PC-3 (cell line): ENCODE results near the gene PSMB7. TPM values are rescaled to one million over a fixed set of nuclear protein-coding genes. Genes with fewer than 3 reads are reported as not detected.

Experiments
- ATAC-seq: fragments of 200-7000 bp; cut with Tn5 transposase; 2 replicates; pipeline ENCODE4 v1.9.1; 2020; ENCODE audit warnings: mild to moderate bottlenecking, moderate library complexity
- BruUV-seq: library from RNA; stranded (reverse); fragments of 400-500 nt; replicated peaks from 2 replicates; lab custom pipeline; 2021; lab: Mats Ljungman, UMichigan
- CTCF ChIA-PET: fragments of 300-600 bp; sonication (Branson Sonifier 250); formaldehyde crosslinking; loops from one replicate; lab custom pipeline; 2022; ENCODE audit warnings: antibody characterized with exemption; lab: Charles Lee
- POLR2A ChIA-PET: fragments of 300-600 bp; sonication (Branson Sonifier 250); formaldehyde crosslinking; loops from one replicate; lab custom pipeline; 2022; ENCODE audit warnings: antibody characterized with exemption; ENCODE audit not compliant: unreplicated experiment; lab: Charles Lee
- DNase-seq: peaks from one replicate; pipeline ENCODE4 v3.0.0-alpha.2; 2015
- H2AFZ ChIP-seq: fragments of 300-600 bp; sonication (generic); 2 replicates; pipeline ENCODE4 v1.6.0; 2016; ENCODE audit warnings: antibody characterized with exemption, low read length
- H3F3A ChIP-seq: fragments of 300-600 bp; sonication (generic); one replicate; pipeline ENCODE4 v1.6.0; 2017; ENCODE audit warnings: antibody characterized with exemption, low read length, control low read depth, mild to moderate bottlenecking; ENCODE audit not compliant: unreplicated experiment
- H3K27ac ChIP-seq: fragments of 300-600 bp; sonication (generic); 2 replicates; pipeline ENCODE4 v1.5.1; 2016; ENCODE audit warnings: mild to moderate bottlenecking, low read length
- H3K27me3 ChIP-seq: fragments of 300-600 bp; sonication (generic); 2 replicates; pipeline ENCODE4 v1.6.1; 2016; ENCODE audit warnings: low read length, mixed read lengths
- H3K36me3 ChIP-seq: fragments of 300-600 bp; sonication (generic); 2 replicates; pipeline ENCODE4 v1.6.1; 2016; ENCODE audit warnings: low read depth, mixed run types, low read length, mixed read lengths
- H3K4me1 ChIP-seq: fragments of 300-600 bp; sonication (generic); 2 replicates; pipeline ENCODE4 v1.5.1; 2016; ENCODE audit warnings: low read length; ENCODE audit not compliant: insufficient read depth
- H3K4me2 ChIP-seq: fragments of 300-600 bp; sonication (generic); 2 replicates; pipeline ENCODE4 v1.6.0; 2016; ENCODE audit warnings: low read length
- H3K4me3 ChIP-seq: fragments of 300-600 bp; sonication (generic); 2 replicates; pipeline ENCODE4 v1.5.1; 2016; ENCODE audit warnings: mild to moderate bottlenecking, low read length, mixed read lengths
- H3K79me2 ChIP-seq: fragments of 300-600 bp; sonication (generic); 2 replicates; pipeline ENCODE4 v1.6.1; 2017; ENCODE audit warnings: low read length, mixed read lengths
- H3K9ac ChIP-seq: fragments of 300-600 bp; sonication (generic); 2 replicates; pipeline ENCODE4 v1.6.0; 2016; ENCODE audit warnings: mild to moderate bottlenecking, low read length
- H3K9me2 ChIP-seq: fragments of 300-600 bp; sonication (generic); replicated peaks from 2 replicates; pipeline ENCODE4 v1.6.1; 2016; ENCODE audit warnings: mixed run types, low read length, mixed read lengths
- H3K9me3 ChIP-seq: fragments of 300-600 bp; sonication (generic); 2 replicates; pipeline ENCODE4 v1.6.1; 2016; ENCODE audit warnings: low read length, mixed read lengths
- H4K20me1 ChIP-seq: fragments of 300-600 bp; sonication (generic); 2 replicates; pipeline ENCODE4 v1.6.1; 2016; ENCODE audit warnings: low read length, mixed read lengths
- EZH2 ChIP-seq: fragments of 300-600 bp; sonication (generic); IDR thresholded peaks from one replicate; pipeline ENCODE4 v1.6.1; 2017; ENCODE audit warnings: antibody characterized with exemption, mild to moderate bottlenecking, low read length; ENCODE audit not compliant: unreplicated experiment
- EZH2phosphoT487 ChIP-seq: fragments of 300-600 bp; sonication (generic); IDR thresholded peaks from 2 replicates; pipeline ENCODE4 v1.6.1; 2018; ENCODE audit warnings: mild to moderate bottlenecking, antibody characterized with exemption, low read length, borderline replicate concordance
- intact Hi-C: fragments of 100-400 bp; cut with micrococcal nuclease; formaldehyde crosslinking; loops from 2 replicates; pipeline ENCODE4 v1.9.0; 2023
- total RNA-seq: library from RNA; depleted of rRNA; stranded (reverse); fragments of >200 nt; gene quantifications from 2 replicates; pipeline ENCODE4 v1.2.3, GENCODE V29; 2014
- TF ChIP-seq, protein P1 (sequence below): fragments of 300-600 bp; sonication (generic); conservative IDR thresholded peaks from 2 replicates; pipeline ENCODE4 v1.5.1; 2017; ENCODE audit warnings: antibody characterized with exemption, low read depth, mild to moderate bottlenecking, low read length

The PSMB7 gene
- total RNA-seq, 1 experiment from 2014 or later, result 372 TPM

DNA sequence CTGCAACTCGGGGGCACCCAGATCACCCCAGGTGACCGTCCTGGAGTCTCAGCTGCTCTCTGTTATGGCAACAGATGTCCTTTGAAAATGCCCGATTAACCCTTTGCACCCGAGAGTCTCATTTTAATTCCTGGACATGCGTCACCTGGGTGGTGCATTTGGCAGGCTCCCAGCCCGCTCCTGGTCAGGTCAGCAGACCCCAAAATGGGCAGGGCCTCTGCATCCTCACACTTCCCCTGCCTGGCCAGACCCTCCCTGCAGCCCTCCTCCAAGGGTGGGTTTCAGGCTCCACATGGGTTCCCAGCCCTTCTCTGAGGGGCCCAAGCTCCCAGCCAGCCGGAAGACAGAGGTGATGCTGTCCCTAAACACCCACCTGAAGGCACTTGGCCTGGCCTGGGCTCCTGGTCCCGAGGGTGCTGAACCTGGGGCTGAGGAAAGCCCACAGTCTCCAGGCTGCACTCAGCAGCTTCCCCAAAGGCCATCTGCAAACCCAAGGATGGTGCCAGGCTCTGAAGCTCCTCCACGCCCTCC, 69.4 kb downstream of the PSMB7 start:
- no peaks in the 10 kb centered on the region for H3K79me2 ChIP-seq
- ATAC-seq, result no peak
- no peak for DNase-seq
- intact Hi-C loops, result no loop called here
- H3K27me3 ChIP-seq, result no peaks in the 10 kb centered on the region
- H3K4me1 ChIP-seq, result peaks cover 17% of the 10 kb centered on the region
- peaks cover 4% of the 10 kb centered on the region for H3F3A ChIP-seq
- H2AFZ ChIP-seq, result no peak overlapping the region
- no peaks in the 10 kb centered on the region for H3K9me2 ChIP-seq
- no peaks in the 10 kb centered on the region for H4K20me1 ChIP-seq
- H3K4me3 ChIP-seq, result no peak overlapping the region
- TF ChIP-seq, protein P1, sequence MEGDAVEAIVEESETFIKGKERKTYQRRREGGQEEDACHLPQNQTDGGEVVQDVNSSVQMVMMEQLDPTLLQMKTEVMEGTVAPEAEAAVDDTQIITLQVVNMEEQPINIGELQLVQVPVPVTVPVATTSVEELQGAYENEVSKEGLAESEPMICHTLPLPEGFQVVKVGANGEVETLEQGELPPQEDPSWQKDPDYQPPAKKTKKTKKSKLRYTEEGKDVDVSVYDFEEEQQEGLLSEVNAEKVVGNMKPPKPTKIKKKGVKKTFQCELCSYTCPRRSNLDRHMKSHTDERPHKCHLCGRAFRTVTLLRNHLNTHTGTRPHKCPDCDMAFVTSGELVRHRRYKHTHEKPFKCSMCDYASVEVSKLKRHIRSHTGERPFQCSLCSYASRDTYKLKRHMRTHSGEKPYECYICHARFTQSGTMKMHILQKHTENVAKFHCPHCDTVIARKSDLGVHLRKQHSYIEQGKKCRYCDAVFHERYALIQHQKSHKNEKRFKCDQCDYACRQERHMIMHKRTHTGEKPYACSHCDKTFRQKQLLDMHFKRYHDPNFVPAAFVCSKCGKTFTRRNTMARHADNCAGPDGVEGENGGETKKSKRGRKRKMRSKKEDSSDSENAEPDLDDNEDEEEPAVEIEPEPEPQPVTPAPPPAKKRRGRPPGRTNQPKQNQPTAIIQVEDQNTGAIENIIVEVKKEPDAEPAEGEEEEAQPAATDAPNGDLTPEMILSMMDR, result no peak
- TF ChIP-seq EZH2phosphoT487 (no peak), EZH2 (no peak)
- no peak overlapping the region for H3K27ac ChIP-seq
- no peak overlapping the region for H3K9ac ChIP-seq
- no peaks in the 10 kb centered on the region for H3K9me3 ChIP-seq
- H3K4me2 ChIP-seq, result no peak overlapping the region
- H3K36me3 ChIP-seq, result peaks cover 11% of the 10 kb centered on the region; the same call in 1 of the 2 replicates
- no TSS peak for BruUV-seq
- CTCF ChIA-PET, result no interaction called here
- POLR2A ChIA-PET, result no interaction called here

DNA sequence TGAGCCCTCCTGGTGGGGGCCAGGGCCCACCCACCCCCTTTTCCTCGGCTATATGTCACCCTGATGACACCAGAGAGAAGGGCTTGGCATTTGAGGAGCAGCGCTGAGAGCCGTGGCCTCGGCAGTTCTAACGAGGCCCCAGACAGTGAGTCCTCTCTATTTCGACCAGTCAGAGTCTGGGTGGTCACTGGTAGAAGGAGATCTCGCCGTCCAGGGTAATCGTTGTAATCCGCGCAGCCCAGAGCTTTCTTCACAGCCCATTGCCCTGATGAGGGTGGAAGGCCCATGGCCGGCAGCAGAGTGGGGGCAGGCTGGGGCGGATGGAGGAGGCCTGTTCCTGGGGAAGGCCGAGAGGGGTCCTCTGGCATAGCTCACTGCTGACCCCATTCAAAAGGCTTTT, 70.2 kb downstream of the PSMB7 start:
- no peak for DNase-seq
- Histone ChIP-seq H3K4me3 (no peak overlapping the region), H3K27me3 (no peaks in the 10 kb centered on the region), H3K9me2 (no peaks in the 10 kb centered on the region), H3K27ac (no peak overlapping the region), H2AFZ (no peak overlapping the region), H3F3A (peaks cover 4% of the 10 kb centered on the region), H4K20me1 (no peaks in the 10 kb centered on the region), H3K79me2 (no peaks in the 10 kb centered on the region), H3K9ac (no peak overlapping the region), H3K4me1 (peaks cover 17% of the 10 kb centered on the region), H3K4me2 (no peak overlapping the region), H3K9me3 (no peaks in the 10 kb centered on the region), H3K36me3 (peaks cover 9% of the 10 kb centered on the region; the same call in 1 of the 2 replicates)
- ChIA-PET CTCF (interaction anchor here (0.6 kb wide), 1 partner anchor 801 kb away, joined by 4 read pairs; no protein-coding TSS in a partner anchor), POLR2A (interaction anchor here (0.7 kb wide), 1 partner anchor 218 kb away, joined by 4 read pairs; no protein-coding TSS in a partner anchor)
- intact Hi-C loops, result no loop called here
- TF ChIP-seq, protein P1, result no peak
- TF ChIP-seq EZH2 (no peak), EZH2phosphoT487 (no peak)
- no TSS peak for BruUV-seq
- ATAC-seq, result no peak
